SK-N-SH treated with all-trans-retinoic acid at 6 μM for 48 hours (cell line): Measurements from ENCODE around the gene INO80C.

Source experiments
- ARNTL ChIP-seq: fragments of 450-650 bp; formaldehyde crosslinking; IDR thresholded peaks from 2 replicates; pipeline ENCODE4 v1.5.0; 2020; ENCODE audit warnings: low read depth, mild to moderate bottlenecking, moderate library complexity, borderline replicate concordance
- BACH2 ChIP-seq: fragments of 250-450 bp; sonication (Bioruptor Pico); IDR thresholded peaks from 2 replicates; pipeline ENCODE4 v1.9.0; 2021; ENCODE audit warnings: mild to moderate bottlenecking, borderline replicate concordance
- RARB ChIP-seq: fragments of 250-450 bp; sonication (Bioruptor Pico); IDR thresholded peaks from 2 replicates; pipeline ENCODE4 v1.8.0; 2021; ENCODE audit warnings: mild to moderate bottlenecking, moderate library complexity
- ZFP3 ChIP-seq: fragments of 250-450 bp; sonication (Bioruptor Pico); IDR thresholded peaks from 2 replicates; pipeline ENCODE4 v1.5.0; 2020; ENCODE audit warnings: mild to moderate bottlenecking, moderate library complexity
- ZNF8 ChIP-seq: fragments of 450-650 bp; formaldehyde crosslinking; IDR thresholded peaks from 2 replicates; pipeline ENCODE4 v1.5.0; 2020; ENCODE audit warnings: mild to moderate bottlenecking, moderate library complexity

DNA sequence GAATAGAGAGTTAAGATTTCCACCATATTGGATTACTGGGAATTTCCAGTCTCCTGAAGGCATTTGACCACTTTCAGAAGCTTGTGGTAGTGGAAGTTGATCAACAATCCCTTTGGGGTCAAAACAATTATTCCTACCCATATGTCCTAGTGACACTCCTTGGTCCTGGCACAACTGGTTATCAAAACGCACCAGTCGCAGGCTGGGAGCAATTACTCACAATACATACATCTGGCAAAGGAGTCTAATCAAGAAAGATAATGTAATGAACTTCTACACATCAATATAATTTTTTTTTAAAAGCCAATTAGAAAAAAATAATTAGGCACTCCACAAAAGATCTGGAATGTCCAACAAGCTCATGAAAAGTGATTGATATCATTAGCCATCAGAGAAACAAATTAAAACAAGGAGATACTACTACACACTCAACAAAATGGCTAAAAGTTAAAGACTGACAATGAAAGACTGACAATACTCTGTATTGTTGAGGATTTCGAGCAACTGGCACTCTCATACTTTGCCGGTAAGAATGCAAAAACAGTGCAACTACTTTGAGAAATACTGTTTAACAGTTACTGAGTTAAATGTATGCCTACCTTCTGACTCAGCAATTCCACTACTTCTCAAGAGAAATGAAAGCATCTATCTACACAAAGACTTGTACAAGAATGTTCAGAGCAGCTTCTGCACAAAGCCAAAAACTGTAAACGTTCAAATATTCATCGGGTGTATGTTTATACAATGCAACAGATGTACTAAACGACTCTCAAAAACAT, 2.0 kb downstream of the INO80C start:
- TF ChIP-seq ARNTL (CRISPR knock-in tag) (no peak), ZNF8 (CRISPR knock-in tag) (no peak), ZFP3 (CRISPR knock-in tag) (no peak), BACH2 (CRISPR knock-in tag) (no peak), RARB (no peak)
